Neural progenitor cell (in vitro differentiated cells): ENCODE data around the gene NEDD9.

Source experiments
- CTCF ChIP-seq: fragments of 200-600 bp; sonication (generic); IDR thresholded peaks from 2 replicates; pipeline ENCODE4 v1.5.1; 2017; ENCODE audit warnings: antibody characterized with exemption, mild to moderate bottlenecking
- EZH2 ChIP-seq: fragments of 200-600 bp; sonication (generic); IDR thresholded peaks from 2 replicates; pipeline ENCODE4 v1.6.1; 2017; ENCODE audit warnings: antibody characterized with exemption, mild to moderate bottlenecking, moderate library complexity
- EZH2phosphoT487 ChIP-seq: fragments of 200-600 bp; sonication (generic); IDR thresholded peaks from 2 replicates; pipeline ENCODE4 v1.6.1; 2017; ENCODE audit warnings: antibody characterized with exemption

GRCh38 chr6:11142296-11143027 is 90.0 kb downstream of the NEDD9 start:
- no peak for TF ChIP-seq CTCF
- no peak for TF ChIP-seq EZH2
- no peak for TF ChIP-seq EZH2phosphoT487
